Esophagus squamous epithelium (tissue), 5 donors: ENCODE data around the gene DCTN4. TPM values are rescaled to one million over a fixed set of nuclear protein-coding genes. Genes with fewer than 3 reads are reported as not detected.

Experiments
- DNase-seq: peaks from one replicate; lab custom pipeline; 2025; lab: John Stamatoyannopoulos, UW
- H3K27ac ChIP-seq, 4 donors: fragments of 200-600 bp; sonication (generic); one replicate each; pipeline ENCODE4 v1.5.1; 2016 to 2019; ENCODE audit warnings: mild to moderate bottlenecking in 1 of 4
- H3K27me3 ChIP-seq, 4 donors: fragments of 200-600 bp; sonication (generic); 1 replicate in 3 of 4; 2 replicates in 1 of 4; pipeline versions ENCODE4 v1.5.1 to v1.6.0; 2017 to 2021; ENCODE audit warnings: antibody characterized with exemption in 1 of 4
- H3K36me3 ChIP-seq, 3 donors: fragments of 200-600 bp; sonication (generic); one replicate each; pipeline ENCODE4 v1.5.1; 2016 to 2019
- H3K4me1 ChIP-seq, 3 donors: fragments of 200-600 bp; sonication (generic); one replicate each; pipeline ENCODE4 v1.5.1; 2017 to 2019
- H3K4me3 ChIP-seq, 4 donors: fragments of 200-600 bp; sonication (generic); 1 replicate in 3 of 4; 2 replicates in 1 of 4; pipeline ENCODE4 v1.5.1; 2016 to 2019; ENCODE audit warnings: mild to moderate bottlenecking in 2 of 4, moderate library complexity in 1 of 4
- H3K9me3 ChIP-seq, 3 donors: fragments of 200-600 bp; sonication (generic); one replicate each; pipeline ENCODE4 v1.5.1; 2016 to 2019
- POLR2A ChIP-seq, 4 donors: fragments of 450-650 bp; IDR thresholded peaks; one replicate each; pipeline ENCODE4 v1.6.1; 2017; ENCODE audit warnings: antibody characterized with exemption in 4 of 4, mild to moderate bottlenecking in 4 of 4, moderate library complexity in 3 of 4
- WGBS, 2 donors: methylation state at CpG; one replicate each; pipeline ENCODE4 v1.1.5; 2018; 5-methylcytosine and 5-hydroxymethylcytosine counted together
- intact Hi-C: fragments of 100-400 bp; cut with DNase I; formaldehyde crosslinking; loops from one replicate; pipeline ENCODE4 v1.15.0; 2022
- total RNA-seq, 4 donors: library from RNA; depleted of rRNA; stranded (reverse); fragments of >200 nt; gene quantifications; one replicate each; pipeline ENCODE4 v1.1.0, GENCODE V29; 2016
- TF ChIP-seq, protein P1 (sequence below), 6 experiments: fragments of 450-650 bp in 4 of 6; fragments of 200-600 bp in 2 of 6; sonication (generic) in 2 of 6; IDR thresholded peaks; one replicate each; pipeline ENCODE4 v1.5.1; 2016 to 2019; ENCODE audit warnings: antibody characterized with exemption in 6 of 6, mild to moderate bottlenecking in 4 of 6, moderate library complexity in 4 of 6
- donor health status: DM: yes; HTN: yes; CAD: no.

Gene DCTN4
- total RNA-seq, 4 donors from 2014 or later: 31.8 to 50.2 (median 36.8) TPM

DNA sequence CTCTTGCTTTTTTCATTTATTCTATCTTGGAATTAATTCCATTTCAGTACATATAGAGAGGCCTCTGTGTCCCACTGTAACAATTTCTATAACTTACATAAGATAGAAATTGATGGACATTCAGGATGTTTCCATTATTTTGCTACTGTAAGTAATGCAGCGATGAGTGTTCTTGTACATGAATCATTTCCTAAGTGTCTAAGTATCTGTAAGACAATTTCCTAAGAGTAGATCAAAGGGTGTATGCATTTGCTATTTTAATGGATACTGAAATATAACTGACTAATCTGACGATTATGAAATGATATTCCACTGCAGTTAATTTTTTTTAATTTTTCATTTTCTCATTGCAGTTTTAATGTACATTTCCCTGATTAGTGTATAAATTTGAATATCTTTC lies 35.0 kb downstream of the DCTN4 start:
- DNase-seq: no peak
- H3K36me3 ChIP-seq: peaks cover 0 to 98% (median 27%) of the 10 kb centered on the region in 3 donors
- TF ChIP-seq POLR2A (IDR thresholded peaks at IDR 0.05): no peak
- TF ChIP-seq, protein P1, sequence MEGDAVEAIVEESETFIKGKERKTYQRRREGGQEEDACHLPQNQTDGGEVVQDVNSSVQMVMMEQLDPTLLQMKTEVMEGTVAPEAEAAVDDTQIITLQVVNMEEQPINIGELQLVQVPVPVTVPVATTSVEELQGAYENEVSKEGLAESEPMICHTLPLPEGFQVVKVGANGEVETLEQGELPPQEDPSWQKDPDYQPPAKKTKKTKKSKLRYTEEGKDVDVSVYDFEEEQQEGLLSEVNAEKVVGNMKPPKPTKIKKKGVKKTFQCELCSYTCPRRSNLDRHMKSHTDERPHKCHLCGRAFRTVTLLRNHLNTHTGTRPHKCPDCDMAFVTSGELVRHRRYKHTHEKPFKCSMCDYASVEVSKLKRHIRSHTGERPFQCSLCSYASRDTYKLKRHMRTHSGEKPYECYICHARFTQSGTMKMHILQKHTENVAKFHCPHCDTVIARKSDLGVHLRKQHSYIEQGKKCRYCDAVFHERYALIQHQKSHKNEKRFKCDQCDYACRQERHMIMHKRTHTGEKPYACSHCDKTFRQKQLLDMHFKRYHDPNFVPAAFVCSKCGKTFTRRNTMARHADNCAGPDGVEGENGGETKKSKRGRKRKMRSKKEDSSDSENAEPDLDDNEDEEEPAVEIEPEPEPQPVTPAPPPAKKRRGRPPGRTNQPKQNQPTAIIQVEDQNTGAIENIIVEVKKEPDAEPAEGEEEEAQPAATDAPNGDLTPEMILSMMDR (IDR thresholded peaks at IDR 0.05): no peak
- WGBS, 2 donors: 80 to 85% methylated on average over 2 of the region's 2 CpGs
- intact Hi-C loops: no loop called here
- no peaks in the 10 kb centered on the region for H3K27me3 ChIP-seq
- H3K4me1 ChIP-seq: no peaks in the 10 kb centered on the region
- H3K9me3 ChIP-seq: no peaks in the 10 kb centered on the region
- no peak overlapping the region for H3K4me3 ChIP-seq
- no peak overlapping the region for H3K27ac ChIP-seq

DNA sequence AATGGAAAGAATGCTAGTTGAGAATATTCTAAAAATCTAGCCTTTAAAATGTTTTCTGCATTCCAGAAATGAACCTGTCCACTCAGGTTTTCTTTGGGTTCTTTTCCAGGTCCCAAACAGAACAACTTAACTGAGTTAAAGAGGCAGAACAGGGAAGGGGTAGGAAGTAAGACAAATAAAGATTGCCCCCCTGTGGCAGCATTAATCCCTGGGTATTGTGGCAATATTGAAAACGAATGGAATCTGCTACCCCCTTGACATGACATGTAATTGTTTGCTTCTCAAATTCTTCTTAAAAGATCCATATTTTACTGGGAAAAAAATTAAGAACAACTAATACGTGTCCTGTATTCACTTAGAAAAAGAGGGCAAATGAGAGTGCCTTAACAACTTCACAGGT lies 48.7 kb downstream of the DCTN4 start:
- intact Hi-C loops: no loop called here
- Histone ChIP-seq H3K4me3 (no peak overlapping the region), H3K4me1 (no peaks in the 10 kb centered on the region), H3K36me3 (peaks cover 7 to 81% (median 21%) of the 10 kb centered on the region in 3 donors), H3K9me3 (no peaks in the 10 kb centered on the region), H3K27ac (no peak overlapping the region), H3K27me3 (no peaks in the 10 kb centered on the region)
- no peak for DNase-seq
- 53 to 57% methylated on average over 2 of the region's 2 CpGs for WGBS, 2 donors
- TF ChIP-seq, protein P1 (IDR thresholded peaks at IDR 0.05): peak in 3 of 6 experiments; percentile 5 to 16 (median 10)
- TF ChIP-seq POLR2A (IDR thresholded peaks at IDR 0.05): no peak

DNA sequence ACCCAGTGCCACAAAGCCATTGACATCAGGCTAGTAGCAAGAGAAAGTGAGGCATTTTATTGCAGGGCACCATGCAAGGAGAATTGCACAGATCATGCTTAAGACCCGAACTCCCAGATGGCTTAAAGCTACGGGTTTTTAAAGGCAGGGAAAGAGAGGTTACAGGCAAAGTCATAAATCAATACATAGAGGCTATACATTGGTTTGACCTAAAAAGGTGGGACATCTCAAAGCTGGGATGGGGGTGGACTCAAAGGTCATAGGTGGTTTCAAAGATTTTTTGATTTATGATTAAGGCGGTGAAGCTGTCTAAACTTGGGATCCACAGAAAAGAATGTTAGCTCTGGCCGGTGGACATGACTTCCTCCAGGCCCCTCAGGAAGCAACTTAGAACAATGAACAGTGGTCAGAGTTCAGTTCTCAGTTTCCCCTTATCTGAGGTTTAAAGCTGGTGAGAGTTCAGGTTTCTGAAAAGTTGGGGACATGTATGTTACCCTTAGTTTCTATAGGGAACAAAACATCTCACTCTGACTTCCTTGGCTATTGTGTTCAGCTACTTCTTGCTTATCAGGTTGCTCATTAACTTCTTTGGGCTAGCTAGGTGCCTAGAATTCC lies 51.9 kb downstream of the DCTN4 start:
- Histone ChIP-seq H3K27ac (no peak overlapping the region), H3K27me3 (no peaks in the 10 kb centered on the region), H3K9me3 (no peaks in the 10 kb centered on the region), H3K4me3 (no peak overlapping the region), H3K4me1 (no peaks in the 10 kb centered on the region), H3K36me3 (peaks cover 0 to 48% (median 16%) of the 10 kb centered on the region in 3 donors)
- WGBS, 2 donors: 65 to 78% methylated on average over 4 of the region's 4 CpGs
- intact Hi-C loops: no loop called here
- TF ChIP-seq POLR2A (IDR thresholded peaks at IDR 0.05): no peak
- TF ChIP-seq, protein P1 (IDR thresholded peaks at IDR 0.05): no peak
- DNase-seq: no peak

DNA sequence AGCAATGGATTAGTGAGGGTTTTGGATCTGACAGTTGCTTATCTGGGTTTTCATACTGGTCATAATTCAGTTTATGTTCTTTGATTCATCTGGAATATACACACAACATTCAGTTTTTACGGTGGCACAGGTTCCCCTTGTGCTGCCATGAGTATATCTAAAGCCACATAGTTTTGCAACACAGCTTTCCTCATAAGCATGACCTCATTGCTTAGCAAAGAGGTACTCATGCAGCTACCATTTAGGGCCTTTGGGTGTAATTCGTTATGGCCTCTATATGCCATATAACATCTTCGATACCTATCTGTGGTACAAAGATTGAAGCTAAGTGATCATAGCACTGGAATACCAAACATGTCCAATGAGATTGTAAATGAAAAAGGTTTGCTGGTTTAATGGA lies 55.1 kb downstream of the DCTN4 start:
- Histone ChIP-seq H3K27me3 (no peaks in the 10 kb centered on the region), H3K9me3 (no peaks in the 10 kb centered on the region), H3K27ac (no peak overlapping the region), H3K4me1 (peaks cover 8 to 20% (median 15%) of the 10 kb centered on the region in 3 donors), H3K4me3 (no peak overlapping the region), H3K36me3 (peaks cover 0 to 23% (median 2%) of the 10 kb centered on the region in 3 donors)
- WGBS, 2 donors: 74 to 79% methylated on average over 3 of the region's 3 CpGs
- TF ChIP-seq, protein P1 (IDR thresholded peaks at IDR 0.05): no peak
- TF ChIP-seq POLR2A (IDR thresholded peaks at IDR 0.05): no peak
- DNase-seq: no peak
- intact Hi-C loops: no loop called here

DNA sequence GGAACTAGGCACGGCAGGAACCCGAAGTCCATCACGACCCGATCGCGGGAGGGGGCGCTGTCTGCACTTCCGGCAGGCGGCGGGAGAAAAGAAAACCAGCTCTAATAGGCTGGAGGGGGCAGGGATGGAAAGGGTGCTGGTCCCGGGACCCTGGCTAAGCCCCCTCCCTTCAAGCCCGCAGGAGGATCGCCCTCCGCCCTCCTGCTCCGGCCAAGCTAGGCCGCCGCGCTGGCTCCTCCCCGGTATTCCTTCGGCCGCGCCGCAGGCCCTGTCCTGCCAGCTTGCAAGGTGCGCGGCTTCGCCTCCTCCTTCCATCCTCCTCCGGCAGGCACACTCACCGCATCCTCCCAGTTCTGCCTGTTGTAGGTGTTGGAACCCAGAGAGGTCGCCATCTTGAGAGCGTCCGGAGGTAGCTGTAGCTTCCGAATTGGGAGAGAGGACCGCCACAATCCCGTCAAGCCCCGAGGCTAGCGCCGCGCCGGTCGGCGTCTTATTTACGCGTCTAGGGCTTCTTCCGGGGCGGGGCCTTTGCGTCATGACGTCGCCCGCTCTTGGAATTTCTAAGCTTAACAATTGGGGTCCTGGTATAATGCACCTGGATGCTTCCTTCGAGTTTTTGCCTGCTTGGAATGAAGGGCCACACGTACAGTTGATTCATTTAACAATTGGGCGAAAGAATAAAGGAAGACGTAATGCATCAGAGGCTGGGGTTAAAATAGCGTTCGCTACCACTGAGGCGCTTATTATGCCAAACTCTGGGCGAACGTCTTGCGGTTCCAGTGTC lies 58.0 kb downstream of the DCTN4 start, which contains the start of gene RBM22:
Gene RBM22, minus strand, starts transcription at position 469 of the 784 bp plus-strand sequence. Its CDS starts 77 bp downstream, at position 392.
- Histone ChIP-seq H3K27ac (peak within 1 kb of the TSS; percentile 96 to 99 (median 96)), H3K4me1 (peaks cover 8 to 23% (median 16%) of the 10 kb centered on the region in 3 donors), H3K9me3 (no peaks in the 10 kb centered on the region), H3K27me3 (no peaks in the 10 kb centered on the region), H3K4me3 (peak within 1 kb of the TSS; percentile 81 to 98 (median 90)), H3K36me3 (peaks cover 12 to 36% (median 24%) of the 10 kb centered on the region in 3 donors)
- WGBS, 2 donors: 0% methylated on average over 11 to 42 of the region's 59 CpGs
- intact Hi-C loops: no loop called here
- TF ChIP-seq, protein P1 (IDR thresholded peaks at IDR 0.05): peak; percentile 29 to 66 (median 56)
- peak in 3 of 4 donors; percentile 59 to 83 (median 77) for TF ChIP-seq POLR2A (IDR thresholded peaks at IDR 0.05)
- DNase-seq: peak; percentile 68
